NCI-H128 (cell line): ENCODE results near the gene CALN1.
"Not testable (repeated sequence)": the region's sequence is repeated elsewhere in the genome, so short reads cannot be mapped to it uniquely, and the experiment has no call there.

Source experiments
- DNase-seq: peaks from one replicate; lab custom pipeline; 2025; ENCODE audit not compliant: unreplicated experiment; lab: John Stamatoyannopoulos, UW

The CALN1 gene

DNA sequence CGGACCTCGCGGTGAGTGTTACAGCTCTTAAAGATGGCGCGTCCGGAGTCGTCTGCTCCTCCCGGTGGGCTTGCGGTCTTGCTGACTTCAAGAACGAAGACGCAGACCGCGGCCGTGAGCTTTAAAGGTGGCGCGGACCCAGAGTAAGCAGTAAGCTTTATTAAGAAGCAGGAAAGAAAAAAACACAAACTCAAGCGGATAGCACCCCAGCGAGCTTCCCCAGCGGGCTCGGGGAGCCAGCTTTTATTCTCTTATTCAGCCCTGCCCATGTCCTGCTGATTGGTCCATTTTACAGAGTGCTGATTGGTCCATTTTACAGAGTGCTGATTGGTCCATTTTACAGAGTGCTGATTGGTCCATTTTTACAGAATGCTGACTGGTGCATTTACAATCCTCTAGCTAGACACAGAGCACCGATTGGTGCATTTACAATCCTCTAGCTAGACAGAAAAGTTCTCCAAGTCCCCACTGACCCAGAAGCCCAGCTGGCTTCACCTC, at the start of gene CALN1:
CALN1 (minus strand) TSS at position 218 of the 498 bp plus-strand sequence.
- not testable (repeated sequence) for DNase-seq

DNA sequence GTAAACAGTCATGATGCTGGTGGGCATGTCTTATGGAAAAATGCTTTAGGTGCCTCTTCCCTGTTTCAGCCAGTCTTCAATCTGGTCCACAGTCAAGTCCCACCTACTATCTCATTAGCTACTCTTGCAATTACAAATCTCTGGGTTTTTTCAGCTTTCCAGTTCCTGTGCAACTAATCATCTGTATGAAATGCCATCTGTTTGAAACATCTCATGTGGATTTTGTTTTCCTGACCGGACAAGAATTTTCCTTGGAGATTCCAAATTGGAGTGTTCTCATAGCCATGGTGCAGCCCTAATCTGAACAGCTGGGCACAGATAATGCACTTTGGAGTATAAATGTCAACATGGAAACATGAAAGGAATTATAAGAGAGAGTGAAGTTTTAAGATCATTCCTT, 41.3 kb upstream of the CALN1 start:
- no peak for DNase-seq

GRCh38 chr7:72447465-72448204, 35.5 kb upstream of the CALN1 start:
- DNase-seq = no peak

DNA sequence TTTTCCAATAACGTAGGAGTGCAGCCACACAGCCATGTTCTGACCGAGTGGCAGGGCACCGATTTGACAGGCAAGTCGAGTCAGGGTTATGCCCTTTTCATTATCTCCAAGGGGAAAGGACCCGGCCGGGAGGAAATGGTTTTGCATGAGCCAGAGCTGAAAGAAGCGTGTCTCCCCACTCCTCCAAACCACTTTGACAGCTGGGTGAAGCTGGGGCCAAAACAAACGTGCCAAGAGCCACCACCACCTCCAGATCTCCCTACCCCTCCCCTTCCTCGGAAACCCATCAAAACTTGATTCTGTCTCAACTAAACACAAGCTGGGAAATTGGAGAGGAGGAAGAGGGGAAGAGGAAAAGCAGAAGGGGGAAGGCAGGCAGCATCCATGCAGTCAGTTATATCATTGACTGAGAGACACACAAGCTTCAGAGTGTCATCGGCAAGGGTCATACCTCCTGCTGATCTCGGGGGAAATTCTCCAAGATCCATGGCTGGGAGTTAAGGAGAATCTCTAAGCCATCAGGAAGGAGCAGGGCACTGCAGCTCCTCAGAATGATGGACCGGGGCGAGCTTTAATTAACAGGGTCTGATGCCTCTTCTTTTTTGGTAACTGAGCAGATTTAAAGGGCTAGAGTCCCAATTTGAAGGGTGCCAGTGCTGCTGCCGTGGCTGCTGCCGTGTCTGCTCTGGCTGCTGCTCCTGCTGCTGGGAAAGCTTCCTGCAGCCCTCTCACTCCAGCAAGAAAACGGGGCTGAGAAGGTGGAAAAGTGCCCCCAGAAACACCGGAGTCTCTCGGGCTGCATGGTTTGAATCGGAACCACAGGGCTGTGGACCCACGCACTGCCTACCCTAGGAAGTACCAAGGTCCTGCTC, 34.7 kb upstream of the CALN1 start:
- DNase-seq = no peak

GRCh38 chr7:72446131-72446530, 34.0 kb upstream of the CALN1 start:
- no peak for DNase-seq

- DNase-seq = no peak
Measured at GRCh38 chr7:72445580-72445979, 33.4 kb upstream of the CALN1 start.

GRCh38 chr7:72445075-72445474, 32.9 kb upstream of the CALN1 start:
- no peak for DNase-seq

- DNase-seq = no peak
Measured at GRCh38 chr7:72444026-72444776, 32.1 kb upstream of the CALN1 start.

DNA sequence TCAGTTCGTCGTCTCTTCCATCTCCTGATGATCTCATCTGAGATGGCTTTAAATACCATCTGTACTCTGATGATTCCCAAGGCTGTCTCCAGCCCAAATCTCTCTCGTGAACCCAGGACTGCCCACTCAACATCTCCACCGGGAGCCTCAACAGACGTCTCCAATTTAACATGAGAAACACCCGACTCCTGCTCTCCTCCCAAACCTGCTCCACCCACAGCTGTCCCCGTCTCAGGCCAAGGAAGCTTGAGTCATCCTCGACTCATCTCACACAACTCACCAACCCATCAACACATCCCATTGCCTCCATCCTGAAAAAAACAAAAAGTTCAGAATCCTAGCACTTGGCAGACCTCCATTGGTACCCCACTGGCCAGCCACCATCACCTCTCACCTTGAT, 29.7 kb upstream of the CALN1 start:
- DNase-seq = no peak

- no peak for DNase-seq
Measured at GRCh38 chr7:72438491-72438890, 26.4 kb upstream of the CALN1 start.

GRCh38 chr7:72437610-72438009, 25.5 kb upstream of the CALN1 start:
- DNase-seq = no peak

DNA sequence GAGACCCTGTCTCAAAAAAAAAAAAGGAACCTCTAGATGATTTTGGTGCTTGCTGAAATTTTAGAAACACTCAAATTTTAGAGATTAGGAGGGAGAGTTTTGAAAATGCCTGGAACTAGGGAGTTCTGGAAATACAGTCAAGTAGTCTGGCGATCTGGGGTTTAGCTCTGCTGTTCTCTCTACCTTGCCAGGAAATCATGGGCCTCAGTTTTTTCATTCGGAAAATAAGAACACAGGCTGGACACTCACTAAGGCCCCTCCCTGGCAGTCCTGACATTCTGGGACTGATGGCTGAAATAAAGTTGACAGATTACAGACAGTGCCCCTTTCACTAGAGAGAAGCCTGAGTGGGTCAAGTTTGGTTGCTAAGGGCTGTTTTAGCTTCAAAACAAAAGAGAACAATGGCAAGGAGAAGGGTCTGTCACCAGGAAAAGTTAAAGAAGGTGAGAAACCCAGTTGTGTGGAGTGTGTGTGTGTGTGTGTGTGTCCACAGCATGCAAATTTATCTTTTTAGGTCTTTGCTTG, 25.0 kb upstream of the CALN1 start:
- no peak for DNase-seq

DNA sequence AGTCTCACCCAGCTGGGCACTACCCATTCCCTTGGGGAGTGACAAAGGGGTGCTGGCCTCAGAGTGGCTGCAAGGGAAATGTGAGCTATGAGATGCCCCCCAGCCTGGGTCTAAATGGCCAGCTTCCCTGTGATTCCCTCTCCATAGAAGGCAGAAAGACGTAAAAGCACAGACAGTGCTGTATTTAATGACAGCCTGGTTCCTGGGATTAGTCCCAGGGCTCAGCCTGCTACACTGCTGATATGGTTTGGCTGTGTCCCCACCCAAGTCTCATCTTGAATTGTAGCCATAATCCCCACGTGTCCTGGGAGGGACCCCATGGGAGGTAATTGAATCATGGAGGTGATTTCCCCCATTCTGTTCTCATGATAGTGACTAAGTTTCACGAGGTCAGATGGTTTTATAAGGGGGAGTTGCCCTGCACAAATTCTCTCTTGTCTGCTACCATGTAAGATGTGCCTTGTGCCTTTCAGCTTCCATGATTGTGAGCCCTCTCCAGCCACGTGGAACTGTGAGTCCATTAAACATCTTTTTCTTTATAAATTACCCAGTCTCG, 23.9 kb upstream of the CALN1 start:
- DNase-seq = no peak

- no peak for DNase-seq
Measured at GRCh38 chr7:72435366-72435765, 23.2 kb upstream of the CALN1 start.

GRCh38 chr7:72430531-72430930, 18.4 kb upstream of the CALN1 start:
- DNase-seq = no peak

DNA sequence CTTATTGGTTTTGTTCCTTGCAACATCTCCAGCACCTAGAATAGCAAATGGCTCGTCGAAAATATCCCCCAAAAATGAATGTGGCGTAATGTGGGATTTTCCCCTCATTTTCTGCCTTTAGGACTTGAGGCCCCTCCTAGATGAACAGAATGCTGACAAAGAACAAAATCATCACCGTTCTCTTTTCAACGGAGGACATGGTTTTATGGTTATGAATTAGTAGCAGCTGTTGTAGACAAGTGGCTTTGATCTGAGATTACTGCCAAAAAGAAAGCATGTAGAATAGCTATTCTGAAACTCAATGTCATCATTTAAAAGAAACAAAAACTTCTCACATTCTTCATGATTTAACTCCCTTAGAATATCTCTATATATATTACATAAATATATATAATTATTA, 17.2 kb upstream of the CALN1 start:
- no peak for DNase-seq

- DNase-seq = no peak
Measured at GRCh38 chr7:72416846-72417245, 4.7 kb upstream of the CALN1 start.

- DNase-seq = no peak
Measured at GRCh38 chr7:72415586-72415985, 3.4 kb upstream of the CALN1 start.

- DNase-seq = no peak
Measured at GRCh38 chr7:72413886-72414285, 1.7 kb upstream of the CALN1 start.

DNA sequence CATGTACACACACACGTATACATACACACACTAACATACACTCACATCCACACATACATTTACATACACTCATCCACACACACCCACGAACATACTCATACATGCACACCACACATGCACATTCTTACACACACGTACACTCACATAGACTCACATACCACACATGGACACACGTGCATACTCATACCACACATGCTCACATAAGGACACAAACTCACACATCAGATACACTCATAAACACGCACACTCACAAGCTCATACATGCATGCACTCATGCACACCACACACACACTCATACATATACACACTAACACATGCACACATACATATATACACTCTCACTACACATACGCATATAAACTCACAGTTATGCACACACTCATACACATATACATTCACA, 1.2 kb upstream of the CALN1 start:
- DNase-seq = no peak

DNA sequence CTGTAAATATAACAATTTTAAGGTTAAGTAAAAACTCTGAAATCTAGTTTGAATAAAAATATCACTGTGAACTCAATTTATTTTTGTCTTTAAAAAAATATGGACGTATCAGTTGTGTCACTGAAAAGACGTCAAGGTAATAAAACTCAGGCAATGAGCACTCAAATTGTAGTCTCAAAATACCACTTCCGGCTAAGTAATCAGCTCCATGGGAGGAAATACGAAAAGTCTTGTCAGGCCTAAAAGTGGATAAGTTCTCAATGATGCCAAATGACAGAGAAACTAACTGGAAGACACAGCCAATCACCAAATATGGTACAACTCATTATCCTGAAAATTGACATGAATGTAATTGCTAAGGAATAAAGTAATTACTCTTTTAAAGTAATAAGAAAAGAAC, 719 bp downstream of the CALN1 start:
- no peak for DNase-seq
